OCI-LY1 (cell line): Measurements from ENCODE around the gene ABCE1.

Experiments
- EZH2 ChIP-seq: fragments of 200-600 bp; sonication (generic), shearing (Covaris generic); IDR thresholded peaks from 2 replicates; pipeline ENCODE4 v1.8.0; 2017; ENCODE audit warnings: borderline replicate concordance, mixed run types, mild to moderate bottlenecking, antibody characterized with exemption, low read length, moderate library complexity, mixed read lengths
- TF ChIP-seq, protein P1 (sequence below): fragments of 200-600 bp; sonication (generic), shearing (Covaris generic); IDR thresholded peaks from 2 replicates; pipeline ENCODE4 v1.5.1; 2017; ENCODE audit warnings: mild to moderate bottlenecking, antibody characterized with exemption, low read length, moderate library complexity, mixed read lengths

DNA sequence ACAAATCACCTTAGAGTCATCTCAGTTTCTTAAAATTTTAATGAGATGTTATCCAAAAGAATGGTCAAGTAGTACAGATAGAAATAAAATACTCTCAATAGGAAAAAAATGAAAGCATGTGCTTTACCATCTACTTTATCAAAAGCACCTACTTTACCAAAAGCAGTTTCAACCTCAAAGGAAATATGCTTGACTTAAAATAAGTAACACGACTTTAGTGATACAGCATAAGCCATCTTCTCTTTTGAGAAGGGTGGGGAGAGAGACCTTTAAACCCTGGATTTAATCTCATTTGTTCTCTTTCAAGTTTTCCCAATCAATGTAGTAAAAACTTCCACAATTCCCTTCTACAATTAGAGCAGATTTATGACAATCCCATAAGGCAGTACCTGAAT lies 55.8 kb downstream of the ABCE1 start:
- TF ChIP-seq, protein P1, sequence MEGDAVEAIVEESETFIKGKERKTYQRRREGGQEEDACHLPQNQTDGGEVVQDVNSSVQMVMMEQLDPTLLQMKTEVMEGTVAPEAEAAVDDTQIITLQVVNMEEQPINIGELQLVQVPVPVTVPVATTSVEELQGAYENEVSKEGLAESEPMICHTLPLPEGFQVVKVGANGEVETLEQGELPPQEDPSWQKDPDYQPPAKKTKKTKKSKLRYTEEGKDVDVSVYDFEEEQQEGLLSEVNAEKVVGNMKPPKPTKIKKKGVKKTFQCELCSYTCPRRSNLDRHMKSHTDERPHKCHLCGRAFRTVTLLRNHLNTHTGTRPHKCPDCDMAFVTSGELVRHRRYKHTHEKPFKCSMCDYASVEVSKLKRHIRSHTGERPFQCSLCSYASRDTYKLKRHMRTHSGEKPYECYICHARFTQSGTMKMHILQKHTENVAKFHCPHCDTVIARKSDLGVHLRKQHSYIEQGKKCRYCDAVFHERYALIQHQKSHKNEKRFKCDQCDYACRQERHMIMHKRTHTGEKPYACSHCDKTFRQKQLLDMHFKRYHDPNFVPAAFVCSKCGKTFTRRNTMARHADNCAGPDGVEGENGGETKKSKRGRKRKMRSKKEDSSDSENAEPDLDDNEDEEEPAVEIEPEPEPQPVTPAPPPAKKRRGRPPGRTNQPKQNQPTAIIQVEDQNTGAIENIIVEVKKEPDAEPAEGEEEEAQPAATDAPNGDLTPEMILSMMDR = no peak
- TF ChIP-seq EZH2 = no peak
